Left ventricle myocardium inferior (tissue), 1 donor: Measurements from ENCODE around the gene EXOC2. TPM values are rescaled to one million over a fixed set of nuclear protein-coding genes. Genes with fewer than 3 reads are reported as not detected.

Experiments
- DNase-seq: peaks from one replicate; pipeline ENCODE4 v3.0.0-alpha.2; 2020
- H3K27ac ChIP-seq: fragments of 200-600 bp; replicated peaks from 2 replicates; pipeline ENCODE4 v1.8.0; 2021
- H3K27me3 ChIP-seq: fragments of 200-600 bp; 2 replicates; pipeline ENCODE4 v1.8.0; 2021; ENCODE audit warnings: low read depth
- H3K36me3 ChIP-seq: fragments of 200-600 bp; 2 replicates; pipeline ENCODE4 v1.8.0; 2021
- H3K4me1 ChIP-seq: fragments of 200-600 bp; 2 replicates; pipeline ENCODE4 v1.8.0; 2021
- H3K4me3 ChIP-seq: fragments of 200-600 bp; 2 replicates; pipeline ENCODE4 v1.8.0; 2021; ENCODE audit warnings: mild to moderate bottlenecking, moderate library complexity
- H3K9me3 ChIP-seq: fragments of 200-600 bp; replicated peaks from 2 replicates; pipeline ENCODE4 v1.8.0; 2021
- intact Hi-C: fragments of 100-400 bp; cut with micrococcal nuclease; formaldehyde crosslinking; loops from one replicate; pipeline ENCODE4 v1.11.0; 2022
- total RNA-seq: library from RNA; stranded (reverse); fragmentation: NEBNext Ultra II Directional; extraction: Animal tissue kit (Norgen Biotek cat#: 25700); gene quantifications from one replicate; pipeline ENCODE4 v1.2.1, GENCODE V29; 2021
- TF ChIP-seq, protein P1 (sequence below): fragments of 200-600 bp; IDR thresholded peaks from 2 replicates; pipeline ENCODE4 v1.8.0; 2021; ENCODE audit warnings: antibody characterized with exemption, mild to moderate bottlenecking, borderline replicate concordance
- donor health status: DM: no; HTN: yes; CAD: no; lungs with severe emphysema.

EXOC2 gene
- total RNA-seq, 1 donor from 2014 or later, result 15.6 TPM

DNA sequence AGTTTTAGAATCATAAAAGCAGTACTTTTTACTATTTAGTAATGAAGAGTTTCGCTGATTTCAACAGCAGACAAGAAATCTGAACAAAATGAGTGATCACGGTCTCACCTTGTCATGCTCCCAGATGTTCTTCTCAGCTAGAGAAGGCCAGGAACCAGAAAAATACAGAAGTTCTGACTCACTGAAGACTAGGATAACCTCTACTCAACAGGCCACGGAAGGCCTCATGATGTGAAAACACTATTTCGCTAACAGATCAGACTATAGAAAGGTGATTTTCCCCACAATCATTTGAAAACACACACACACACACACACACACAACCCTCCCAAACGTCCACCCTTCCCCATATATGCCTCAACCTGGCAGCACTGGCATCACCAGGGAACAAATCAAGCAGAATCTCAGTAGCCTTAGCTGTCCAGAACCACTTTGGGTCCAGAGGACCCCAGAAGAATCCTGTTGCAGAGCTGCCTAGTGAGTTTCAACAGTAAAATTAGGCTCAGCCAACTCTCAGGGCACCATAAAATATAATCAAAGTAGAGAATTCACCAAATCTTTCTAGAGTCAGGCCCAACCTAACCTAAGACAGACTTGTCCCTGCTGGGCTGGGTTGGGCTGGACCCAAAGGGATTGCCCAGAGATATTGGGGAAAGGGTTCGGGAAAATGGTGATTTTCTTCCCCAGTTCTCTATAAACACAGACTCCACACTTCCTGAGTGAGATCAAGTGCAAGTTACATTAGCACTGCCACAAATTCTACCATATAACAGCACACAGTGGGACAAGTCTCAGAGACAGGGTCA, 7.9 kb downstream of the EXOC2 start:
- Histone ChIP-seq H3K27ac (no peak overlapping the region), H3K4me1 (peaks cover 17% of the 10 kb centered on the region), H3K9me3 (no peaks in the 10 kb centered on the region), H3K4me3 (no peak overlapping the region), H3K36me3 (peaks cover 11% of the 10 kb centered on the region), H3K27me3 (no peaks in the 10 kb centered on the region)
- TF ChIP-seq, protein P1, sequence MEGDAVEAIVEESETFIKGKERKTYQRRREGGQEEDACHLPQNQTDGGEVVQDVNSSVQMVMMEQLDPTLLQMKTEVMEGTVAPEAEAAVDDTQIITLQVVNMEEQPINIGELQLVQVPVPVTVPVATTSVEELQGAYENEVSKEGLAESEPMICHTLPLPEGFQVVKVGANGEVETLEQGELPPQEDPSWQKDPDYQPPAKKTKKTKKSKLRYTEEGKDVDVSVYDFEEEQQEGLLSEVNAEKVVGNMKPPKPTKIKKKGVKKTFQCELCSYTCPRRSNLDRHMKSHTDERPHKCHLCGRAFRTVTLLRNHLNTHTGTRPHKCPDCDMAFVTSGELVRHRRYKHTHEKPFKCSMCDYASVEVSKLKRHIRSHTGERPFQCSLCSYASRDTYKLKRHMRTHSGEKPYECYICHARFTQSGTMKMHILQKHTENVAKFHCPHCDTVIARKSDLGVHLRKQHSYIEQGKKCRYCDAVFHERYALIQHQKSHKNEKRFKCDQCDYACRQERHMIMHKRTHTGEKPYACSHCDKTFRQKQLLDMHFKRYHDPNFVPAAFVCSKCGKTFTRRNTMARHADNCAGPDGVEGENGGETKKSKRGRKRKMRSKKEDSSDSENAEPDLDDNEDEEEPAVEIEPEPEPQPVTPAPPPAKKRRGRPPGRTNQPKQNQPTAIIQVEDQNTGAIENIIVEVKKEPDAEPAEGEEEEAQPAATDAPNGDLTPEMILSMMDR, result no peak
- intact Hi-C loops, result no loop called here
- DNase-seq, result no peak

DNA sequence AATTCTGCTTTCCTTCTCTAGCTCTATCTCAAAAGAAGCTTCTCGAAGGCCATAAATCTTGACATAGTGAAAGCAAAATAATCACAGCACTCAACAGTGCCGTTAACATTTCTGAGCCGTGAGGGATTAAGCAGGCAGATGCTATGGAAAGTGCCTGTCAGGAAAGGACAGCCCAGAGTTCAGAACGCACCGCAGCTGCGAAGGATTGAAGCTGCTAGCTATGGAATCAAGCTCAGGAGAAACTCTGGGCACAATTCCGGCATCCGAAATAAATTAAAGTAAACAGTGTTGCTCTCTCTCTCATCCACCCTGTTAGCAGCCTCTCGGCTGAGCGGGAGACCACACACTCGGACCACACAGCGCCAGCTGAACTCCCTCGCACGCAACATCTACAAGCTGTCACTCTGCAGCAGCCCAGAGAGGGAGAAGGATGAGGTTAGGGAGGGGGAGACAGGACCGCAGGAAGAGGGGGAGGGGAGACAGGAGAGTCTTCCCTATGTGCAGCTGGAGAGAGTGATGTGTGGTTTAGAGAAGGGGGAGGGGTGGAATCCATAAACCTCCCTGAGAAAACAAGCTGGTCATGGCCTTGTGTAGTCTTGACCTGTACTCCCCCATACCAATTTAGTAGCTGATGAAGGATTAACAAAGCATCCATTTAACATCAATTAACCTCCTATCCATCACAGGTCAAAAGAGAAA, 9.0 kb downstream of the EXOC2 start:
- DNase-seq, result no peak
- Histone ChIP-seq H3K27me3 (no peaks in the 10 kb centered on the region), H3K4me1 (peaks cover 17% of the 10 kb centered on the region), H3K27ac (peak overlapping the region; percentile 28), H3K4me3 (peak overlapping the region; percentile 39), H3K9me3 (no peaks in the 10 kb centered on the region), H3K36me3 (peaks cover 9% of the 10 kb centered on the region)
- intact Hi-C loops, result no loop called here
- TF ChIP-seq, protein P1, result no peak

DNA sequence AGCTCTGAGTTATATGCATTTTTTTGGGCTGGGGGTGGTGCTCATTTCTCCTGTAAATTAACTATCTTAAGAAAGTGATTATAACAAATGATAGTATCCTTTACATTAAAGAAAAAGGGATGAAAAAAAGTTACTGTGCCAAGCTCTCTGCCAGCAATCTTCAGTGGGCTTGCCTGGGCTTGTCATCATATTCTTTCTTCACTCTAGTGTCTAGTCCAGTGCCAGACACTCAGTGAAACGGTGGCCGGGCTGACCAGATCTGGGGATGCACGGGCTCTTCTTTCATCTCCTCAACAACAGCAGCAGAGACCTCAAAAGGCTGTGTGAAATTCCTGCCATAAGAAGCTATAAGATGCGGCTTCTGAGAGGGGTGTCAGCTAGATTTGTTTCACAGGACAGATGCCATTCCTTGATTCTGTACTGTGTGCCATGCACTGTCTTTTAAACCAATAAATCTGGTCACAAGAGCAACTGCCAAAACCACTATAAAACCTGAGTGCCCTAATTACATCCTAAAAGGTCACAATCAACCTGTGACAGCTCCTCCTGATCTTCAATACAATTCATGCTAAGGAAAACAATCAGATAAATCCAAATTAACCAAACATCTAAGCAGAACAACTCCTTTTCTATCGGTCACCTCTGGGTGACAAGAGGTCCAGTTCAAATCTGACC, 12.1 kb downstream of the EXOC2 start:
- Histone ChIP-seq H3K4me1 (peaks cover 18% of the 10 kb centered on the region), H3K4me3 (no peak overlapping the region), H3K36me3 (no peaks in the 10 kb centered on the region), H3K27me3 (no peaks in the 10 kb centered on the region), H3K27ac (no peak overlapping the region), H3K9me3 (no peaks in the 10 kb centered on the region)
- DNase-seq, result no peak
- intact Hi-C loops, result no loop called here
- TF ChIP-seq, protein P1, result no peak

DNA sequence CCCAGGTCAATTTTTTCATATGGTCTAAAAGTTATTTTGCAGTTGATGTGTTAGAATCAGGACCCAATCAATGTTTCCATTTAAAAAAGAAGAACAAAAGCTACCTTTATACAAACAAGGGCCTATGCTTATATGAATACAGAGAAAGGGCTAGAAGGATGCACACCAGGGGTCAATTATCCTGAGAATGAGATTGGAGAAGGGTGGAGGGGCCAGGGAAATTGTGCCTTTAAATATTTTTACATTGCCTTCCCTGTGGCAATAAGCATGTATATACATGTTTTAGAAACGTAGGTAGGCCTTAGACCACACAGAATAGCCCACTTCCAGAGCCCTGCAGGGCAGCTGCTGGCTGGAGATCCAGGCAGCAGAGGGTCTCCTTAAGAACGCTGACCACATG, 12.7 kb downstream of the EXOC2 start:
- Histone ChIP-seq H3K36me3 (no peaks in the 10 kb centered on the region), H3K27ac (no peak overlapping the region), H3K4me3 (no peak overlapping the region), H3K27me3 (no peaks in the 10 kb centered on the region), H3K9me3 (no peaks in the 10 kb centered on the region), H3K4me1 (peaks cover 18% of the 10 kb centered on the region)
- intact Hi-C loops, result no loop called here
- DNase-seq, result no peak
- TF ChIP-seq, protein P1, result no peak

DNA sequence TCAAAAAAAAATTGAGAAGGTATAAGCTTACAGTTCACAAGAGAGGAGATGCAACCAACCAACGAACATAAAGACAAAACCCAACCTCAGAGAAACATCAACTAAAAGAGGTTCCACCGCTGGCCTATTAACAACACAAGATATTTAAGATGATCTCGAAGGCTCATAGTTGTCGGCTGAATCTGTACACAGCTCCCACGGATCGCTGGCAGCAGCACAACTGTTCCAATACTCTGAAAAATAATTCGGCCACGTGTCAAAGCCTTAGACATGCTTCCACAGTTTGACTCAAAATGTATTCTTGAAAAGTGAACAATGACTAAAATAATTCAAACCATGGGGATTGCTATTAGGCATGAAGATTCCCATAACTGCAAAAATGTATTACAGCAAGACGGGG, 13.7 kb downstream of the EXOC2 start:
- TF ChIP-seq, protein P1, result no peak
- Histone ChIP-seq H3K4me3 (no peak overlapping the region), H3K9me3 (no peaks in the 10 kb centered on the region), H3K27me3 (no peaks in the 10 kb centered on the region), H3K36me3 (no peaks in the 10 kb centered on the region), H3K4me1 (peaks cover 24% of the 10 kb centered on the region), H3K27ac (no peak overlapping the region)
- intact Hi-C loops, result no loop called here
- DNase-seq, result no peak
